HEK293 (cell line): ENCODE measurements around the gene PDIA4.

ENCODE experiments used
- CTCF ChIA-PET: fragments of 350-600 bp; formaldehyde crosslinking; extraction: SDS; loops from one replicate; lab custom pipeline; 2021; ENCODE audit warnings: antibody characterized with exemption; lab: Yijun Ruan, JAX
- POLR2A ChIA-PET: fragments of 300-600 bp; formaldehyde crosslinking; extraction: SDS; loops from one replicate; lab custom pipeline; 2020; ENCODE audit warnings: antibody characterized with exemption, inconsistent platforms; lab: Yijun Ruan, JAX
- H3K27ac ChIP-seq: fragments of 200-500 bp; sonication (Bioruptor generic); 2 replicates; pipeline ENCODE4 v1.5.1; 2014; ENCODE audit warnings: low read depth, low read length, control low read depth, inconsistent platforms; ENCODE audit errors: extremely low read depth
- H3K36me3 ChIP-seq, 2 experiments: fragments of 200-500 bp in 1 of 2; sonication (Bioruptor generic) in 1 of 2; 1 replicate in 1 of 2; 2 replicates in 1 of 2; pipeline ENCODE4 v1.5.1; 2014 to 2017; ENCODE audit warnings: inconsistent platforms in 2 of 2, low read length in 2 of 2; ENCODE audit not compliant: control insufficient read depth in 2 of 2, insufficient read depth in 1 of 2
- H3K4me1 ChIP-seq: fragments of 200-500 bp; sonication (Bioruptor generic); 2 replicates; pipeline ENCODE4 v1.5.1; 2014; ENCODE audit warnings: mild to moderate bottlenecking, low read length, inconsistent platforms; ENCODE audit not compliant: control insufficient read depth, insufficient read depth
- H3K4me3 ChIP-seq: 2 replicates; pipeline ENCODE4 v1.5.1; 2011; ENCODE audit warnings: low read depth, mild to moderate bottlenecking, control low read depth, low read length, moderate library complexity
- H3K9me3 ChIP-seq: fragments of 200-500 bp; sonication (Bioruptor generic); 2 replicates; pipeline ENCODE4 v1.5.1; 2014; ENCODE audit warnings: low read depth, low read length, inconsistent platforms; ENCODE audit not compliant: control insufficient read depth, insufficient read depth
- GLIS2 ChIP-seq: fragments of 450-650 bp; formaldehyde crosslinking; IDR thresholded peaks from 2 replicates; pipeline ENCODE4 v1.5.1; 2016; ENCODE audit warnings: missing biosample characterization, missing genetic modification characterization
- PBX3 ChIP-seq: sonication (generic); formaldehyde crosslinking; IDR thresholded peaks from 2 replicates; pipeline ENCODE4 v1.8.1; 2022; ENCODE audit warnings: mild to moderate bottlenecking, moderate library complexity, missing genetic modification reagents
- PRDM1 ChIP-seq: fragments of 450-650 bp; formaldehyde crosslinking; IDR thresholded peaks from 2 replicates; pipeline ENCODE4; 2016; ENCODE audit warnings: missing biosample characterization, missing genetic modification characterization
- REPIN1 ChIP-seq: fragments of 450-650 bp; formaldehyde crosslinking; IDR thresholded peaks from 2 replicates; pipeline ENCODE4 v1.5.1; 2017; ENCODE audit warnings: missing biosample characterization, missing genetic modification characterization, low read depth
- SCRT2 ChIP-seq: fragments of 450-650 bp; formaldehyde crosslinking; IDR thresholded peaks from 2 replicates; pipeline ENCODE4 v1.5.1; 2016; ENCODE audit warnings: missing biosample characterization, missing genetic modification characterization
- SP3 ChIP-seq: fragments of 450-650 bp; formaldehyde crosslinking; IDR thresholded peaks from 2 replicates; pipeline ENCODE4 v1.5.1; 2016; ENCODE audit warnings: missing biosample characterization, missing genetic modification characterization
- ZEB2 ChIP-seq: fragments of 450-650 bp; formaldehyde crosslinking; IDR thresholded peaks from 2 replicates; pipeline ENCODE4 v1.5.1; 2016; ENCODE audit warnings: missing biosample characterization, missing genetic modification characterization
- ZFP37 ChIP-seq: fragments of 450-650 bp; formaldehyde crosslinking; IDR thresholded peaks from 2 replicates; pipeline ENCODE4 v1.5.1; 2016; ENCODE audit warnings: missing biosample characterization, missing genetic modification characterization
- ZNF112 ChIP-seq: fragments of 450-650 bp; formaldehyde crosslinking; IDR thresholded peaks from 2 replicates; pipeline ENCODE4 v1.5.0; 2017; ENCODE audit warnings: missing biosample characterization, missing genetic modification characterization
- ZNF132 ChIP-seq: fragments of 450-650 bp; formaldehyde crosslinking; IDR thresholded peaks from 2 replicates; pipeline ENCODE4 v1.5.1; 2017; ENCODE audit warnings: missing biosample characterization, missing genetic modification characterization, borderline replicate concordance
- ZNF133 ChIP-seq: fragments of 450-650 bp; formaldehyde crosslinking; IDR thresholded peaks from 2 replicates; pipeline ENCODE4 v1.5.1; 2016; ENCODE audit warnings: missing biosample characterization, missing genetic modification characterization
- ZNF248 ChIP-seq: fragments of 450-650 bp; formaldehyde crosslinking; IDR thresholded peaks from 2 replicates; pipeline ENCODE4 v1.5.1; 2017; ENCODE audit warnings: missing biosample characterization, missing genetic modification characterization
- ZNF280C ChIP-seq: fragments of 450-650 bp; formaldehyde crosslinking; IDR thresholded peaks from 2 replicates; pipeline ENCODE4 v1.5.1; 2016; ENCODE audit warnings: missing biosample characterization, missing genetic modification characterization
- ZNF362 ChIP-seq: fragments of 450-650 bp; formaldehyde crosslinking; IDR thresholded peaks from 2 replicates; pipeline ENCODE4 v1.5.1; 2016; ENCODE audit warnings: missing biosample characterization, missing genetic modification characterization
- ZNF391 ChIP-seq: fragments of 450-650 bp; formaldehyde crosslinking; IDR thresholded peaks from 2 replicates; pipeline ENCODE4 v1.5.1; 2016; ENCODE audit warnings: low read depth, missing biosample characterization, missing genetic modification characterization, borderline replicate concordance
- ZNF473 ChIP-seq: fragments of 450-650 bp; formaldehyde crosslinking; IDR thresholded peaks from 2 replicates; pipeline ENCODE4 v1.5.1; 2017; ENCODE audit warnings: missing biosample characterization, missing genetic modification characterization
- ZNF658 ChIP-seq: fragments of 450-650 bp; formaldehyde crosslinking; IDR thresholded peaks from 2 replicates; pipeline ENCODE4; 2016; ENCODE audit warnings: missing biosample characterization, missing genetic modification characterization
- ZNF701 ChIP-seq: fragments of 450-650 bp; formaldehyde crosslinking; IDR thresholded peaks from 2 replicates; pipeline ENCODE4 v1.5.1; 2016; ENCODE audit warnings: missing biosample characterization, missing genetic modification characterization
- ZSCAN16 ChIP-seq: fragments of 450-650 bp; formaldehyde crosslinking; IDR thresholded peaks from 2 replicates; pipeline ENCODE4 v1.5.1; 2016; ENCODE audit warnings: missing biosample characterization, missing genetic modification characterization
- ZSCAN23 ChIP-seq: fragments of 450-650 bp; formaldehyde crosslinking; IDR thresholded peaks from 2 replicates; pipeline ENCODE4 v1.5.1; 2016; ENCODE audit warnings: missing biosample characterization, missing genetic modification characterization

Gene PDIA4

GRCh38 chr7:149070372-149071125 lies 42.2 kb upstream of the PDIA4 start:
- ChIA-PET POLR2A (interaction anchor here (0.6 kb wide), 1 partner anchor 144 kb away, joined by 4 read pairs; no protein-coding TSS in a partner anchor), CTCF (no interaction called here)
- H3K4me3 ChIP-seq, result no peak overlapping the region
- TF ChIP-seq ZSCAN16 (tag by site-specific recombination) (no peak), ZNF362 (tag by site-specific recombination) (no peak), SP3 (tag by site-specific recombination) (no peak), ZFP37 (tag by site-specific recombination) (no peak), ZNF701 (tag by site-specific recombination) (no peak), ZNF280C (tag by site-specific recombination) (no peak), ZNF112 (tag by site-specific recombination) (no peak), PBX3 (CRISPR knock-in tag) (no peak), ZNF473 (tag by site-specific recombination) (no peak), ZNF133 (no peak), ZEB2 (no peak), ZSCAN23 (tag by site-specific recombination) (no peak), ZNF132 (tag by site-specific recombination) (no peak), PRDM1 (tag by site-specific recombination) (no peak)
- H3K27ac ChIP-seq, result no peak overlapping the region
- H3K9me3 ChIP-seq, result no peaks in the 10 kb centered on the region
- no peaks in the 10 kb centered on the region for H3K4me1 ChIP-seq
- H3K36me3 ChIP-seq, result peaks cover 4 to 57% of the 10 kb centered on the region in 2 experiments; a peak in 2 of 3 replicates

- TF ChIP-seq ZNF391 (tag by site-specific recombination) (no peak), REPIN1 (tag by site-specific recombination) (no peak), ZNF658 (no peak), GLIS2 (tag by site-specific recombination) (no peak), ZNF248 (tag by site-specific recombination) (no peak), SCRT2 (tag by site-specific recombination) (peak; percentile 55; the same call in 1 of the 2 replicates)
- CTCF ChIA-PET, result interaction anchor here (0.6 kb wide), 1 partner anchor 133 kb away, joined by 3 read pairs; no protein-coding TSS in a partner anchor
Measured at GRCh38 chr7:149067869-149068268, 39.6 kb upstream of the PDIA4 start.

More at GRCh38 chr7:149067869-149068268, 39.6 kb upstream of the PDIA4 start:
- Histone ChIP-seq H3K4me3 (no peak overlapping the region), H3K36me3 (peaks cover 0 to 43% of the 10 kb centered on the region in 2 experiments; a peak in 2 of 3 replicates), H3K4me1 (no peaks in the 10 kb centered on the region), H3K9me3 (no peaks in the 10 kb centered on the region), H3K27ac (no peak overlapping the region)
- POLR2A ChIA-PET, result no interaction called here
